ENCODE measurements around the gene WDR7.

WDR7 gene

DNA sequence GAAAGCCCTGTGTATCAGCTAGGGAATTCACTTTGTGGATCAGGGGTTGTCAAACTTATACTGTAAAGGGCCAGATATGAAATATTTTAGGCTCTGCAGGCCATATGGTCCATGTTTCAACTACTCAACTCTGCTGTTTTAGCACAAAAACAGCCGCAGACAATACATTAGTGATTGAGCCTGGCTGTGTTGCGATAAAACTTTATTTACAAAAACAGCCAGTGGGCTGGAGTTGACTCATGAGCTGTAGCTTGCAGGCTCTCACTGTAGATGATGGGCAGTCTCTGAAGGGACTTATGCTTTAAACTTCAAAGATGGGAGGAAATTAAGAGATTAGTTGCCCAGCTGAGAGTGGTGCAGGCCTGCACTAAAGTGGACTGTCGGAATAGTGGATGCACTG lies 33.1 kb downstream of the WDR7 start:
- WGBS, 2 experiments (ENCODE audit: insufficient coverage in 2 of 2): 92 to 100% methylated on average over 1 to 2 of the region's 3 CpGs
- Histone ChIP-seq H3K4me1 (ENCODE audit: control insufficient read depth, insufficient read depth, low read length, poor library complexity, severe bottlenecking) (no peaks in the 10 kb centered on the region), H3K4me3 (ENCODE audit: extremely low read depth, insufficient read depth, low read length, poor library complexity, severe bottlenecking) (no peak overlapping the region), H3K36me3 (ENCODE audit: control insufficient read depth, insufficient read depth, low read length) (no peaks in the 10 kb centered on the region), H3K27ac (ENCODE audit: low read depth, low read length, severe bottlenecking) (no peak overlapping the region), H3K9me3 (ENCODE audit: control insufficient read depth, low read length) (no peaks in the 10 kb centered on the region)

- Histone ChIP-seq H3K4me1 (ENCODE audit: control insufficient read depth, insufficient read depth, low read length, poor library complexity, severe bottlenecking) (no peaks in the 10 kb centered on the region), H3K4me3 (ENCODE audit: extremely low read depth, insufficient read depth, low read length, poor library complexity, severe bottlenecking) (no peak overlapping the region), H3K9me3 (ENCODE audit: control insufficient read depth, low read length) (no peaks in the 10 kb centered on the region), H3K36me3 (ENCODE audit: control insufficient read depth, insufficient read depth, low read length) (no peaks in the 10 kb centered on the region), H3K27ac (ENCODE audit: low read depth, low read length, severe bottlenecking) (no peak overlapping the region)
- no CpG with 5 or more reads among the region's 2 CpGs for WGBS, 2 experiments (ENCODE audit: insufficient coverage in 2 of 2)
Observed at GRCh38 chr18:56691530-56691929, 40.4 kb downstream of the WDR7 start.

DNA sequence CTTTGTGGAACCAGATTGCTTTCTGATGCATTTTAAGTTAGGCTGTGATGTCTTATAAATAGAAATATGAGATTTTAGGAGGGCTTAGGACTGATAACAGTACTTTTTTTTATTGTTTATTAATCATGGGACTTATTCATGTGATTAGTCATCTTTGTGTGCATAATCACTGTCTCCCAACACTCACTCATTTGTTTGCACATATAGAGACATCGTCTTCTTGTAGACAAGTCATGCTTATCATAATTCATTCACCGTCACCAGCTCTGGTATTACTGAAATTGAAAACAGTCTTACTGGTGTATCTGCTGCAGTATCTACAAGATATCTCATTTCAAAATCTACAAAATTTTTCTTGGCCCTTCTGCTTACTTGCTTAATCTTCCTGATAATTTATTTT lies 45.8 kb downstream of the WDR7 start:
- no peaks in the 10 kb centered on the region for H3K9me3 ChIP-seq (ENCODE audit: control insufficient read depth, low read length)
- no peak overlapping the region for H3K27ac ChIP-seq (ENCODE audit: low read depth, low read length, severe bottlenecking)
- 100% methylated on average over 1 of the region's 2 CpGs; no CpG with 5 or more reads in 1 of the 2 experiments for WGBS, 2 experiments (ENCODE audit: insufficient coverage in 2 of 2)
- H3K4me1 ChIP-seq (ENCODE audit: control insufficient read depth, insufficient read depth, low read length, poor library complexity, severe bottlenecking): no peaks in the 10 kb centered on the region
- H3K36me3 ChIP-seq (ENCODE audit: control insufficient read depth, insufficient read depth, low read length): no peaks in the 10 kb centered on the region
- H3K4me3 ChIP-seq (ENCODE audit: extremely low read depth, insufficient read depth, low read length, poor library complexity, severe bottlenecking): no peak overlapping the region

DNA sequence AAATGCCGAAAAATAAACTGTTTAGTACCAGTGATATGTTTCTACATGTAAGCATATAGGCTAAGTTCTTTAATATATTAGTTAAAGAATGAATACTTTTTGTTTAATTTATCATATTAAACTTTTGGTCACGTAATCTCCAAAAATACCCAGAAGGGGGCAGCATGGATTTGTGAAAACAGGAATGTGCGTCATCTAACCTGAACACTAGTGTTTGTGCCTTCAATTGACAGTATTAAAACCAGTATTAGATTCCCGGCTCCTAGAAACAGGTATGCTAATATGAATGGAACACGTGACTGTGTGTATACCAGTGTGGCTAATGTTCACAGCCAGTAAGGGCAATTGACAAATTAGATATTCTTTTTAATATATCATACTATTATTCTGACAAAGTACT lies 51.8 kb downstream of the WDR7 start:
- Histone ChIP-seq H3K4me3 (ENCODE audit: extremely low read depth, insufficient read depth, low read length, poor library complexity, severe bottlenecking) (no peak overlapping the region), H3K9me3 (ENCODE audit: control insufficient read depth, low read length) (no peaks in the 10 kb centered on the region), H3K36me3 (ENCODE audit: control insufficient read depth, insufficient read depth, low read length) (no peaks in the 10 kb centered on the region), H3K27ac (ENCODE audit: low read depth, low read length, severe bottlenecking) (no peak overlapping the region), H3K4me1 (ENCODE audit: control insufficient read depth, insufficient read depth, low read length, poor library complexity, severe bottlenecking) (no peaks in the 10 kb centered on the region)
- 67 to 100% methylated on average over 1 to 2 of the region's 5 CpGs for WGBS, 2 experiments (ENCODE audit: insufficient coverage in 2 of 2)

GRCh38 chr18:56709463-56709862 lies 58.3 kb downstream of the WDR7 start:
- no peaks in the 10 kb centered on the region for H3K4me1 ChIP-seq (ENCODE audit: control insufficient read depth, insufficient read depth, low read length, poor library complexity, severe bottlenecking)
- 67 to 88% methylated on average over 1 of the region's 2 CpGs for WGBS, 2 experiments (ENCODE audit: insufficient coverage in 2 of 2)
- H3K9me3 ChIP-seq (ENCODE audit: control insufficient read depth, low read length): no peaks in the 10 kb centered on the region

GRCh38 chr18:56711708-56712445 lies 60.7 kb downstream of the WDR7 start:
- Histone ChIP-seq H3K36me3 (ENCODE audit: control insufficient read depth, insufficient read depth, low read length) (no peaks in the 10 kb centered on the region), H3K4me3 (ENCODE audit: extremely low read depth, insufficient read depth, low read length, poor library complexity, severe bottlenecking) (no peak overlapping the region), H3K27ac (ENCODE audit: low read depth, low read length, severe bottlenecking) (no peak overlapping the region), H3K4me1 (ENCODE audit: control insufficient read depth, insufficient read depth, low read length, poor library complexity, severe bottlenecking) (no peaks in the 10 kb centered on the region), H3K9me3 (ENCODE audit: control insufficient read depth, low read length) (no peaks in the 10 kb centered on the region)
- 100% methylated on average over 1 of the region's 2 CpGs for WGBS, 2 experiments (ENCODE audit: insufficient coverage in 2 of 2)

More at GRCh38 chr18:56709463-56709862, 58.3 kb downstream of the WDR7 start:
- Histone ChIP-seq H3K27ac (ENCODE audit: low read depth, low read length, severe bottlenecking) (no peak overlapping the region), H3K36me3 (ENCODE audit: control insufficient read depth, insufficient read depth, low read length) (no peaks in the 10 kb centered on the region), H3K4me3 (ENCODE audit: extremely low read depth, insufficient read depth, low read length, poor library complexity, severe bottlenecking) (no peak overlapping the region)

GRCh38 chr18:56712761-56713160 lies 61.6 kb downstream of the WDR7 start:
- WGBS, 2 experiments (ENCODE audit: insufficient coverage in 2 of 2): 80 to 88% methylated on average over 1 of the region's 3 CpGs
- H3K27ac ChIP-seq (ENCODE audit: low read depth, low read length, severe bottlenecking): no peak overlapping the region
- H3K36me3 ChIP-seq (ENCODE audit: control insufficient read depth, insufficient read depth, low read length): no peaks in the 10 kb centered on the region
- no peak overlapping the region for H3K4me3 ChIP-seq (ENCODE audit: extremely low read depth, insufficient read depth, low read length, poor library complexity, severe bottlenecking)
- no peaks in the 10 kb centered on the region for H3K9me3 ChIP-seq (ENCODE audit: control insufficient read depth, low read length)
- no peaks in the 10 kb centered on the region for H3K4me1 ChIP-seq (ENCODE audit: control insufficient read depth, insufficient read depth, low read length, poor library complexity, severe bottlenecking)

DNA sequence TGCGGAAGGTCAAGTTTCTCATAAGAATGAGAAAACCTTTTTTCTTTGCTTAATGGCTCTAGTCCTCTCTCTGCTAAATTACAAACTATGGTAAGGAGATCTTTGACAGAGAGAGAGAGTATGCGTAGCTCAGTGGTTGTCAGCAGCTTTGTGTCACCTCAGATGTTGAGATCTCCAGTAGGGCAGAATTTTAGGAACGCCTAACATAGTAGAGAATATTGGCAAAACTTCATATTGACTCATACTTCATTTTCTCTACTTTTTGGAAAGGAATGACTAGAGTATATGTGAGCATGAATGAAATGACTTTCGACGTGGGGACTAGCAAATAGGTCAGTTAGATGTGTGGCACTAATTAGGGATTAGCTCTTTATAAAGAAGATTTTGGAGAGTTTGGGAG lies 64.0 kb downstream of the WDR7 start:
- H3K4me3 ChIP-seq (ENCODE audit: extremely low read depth, insufficient read depth, low read length, poor library complexity, severe bottlenecking): no peak overlapping the region
- no peaks in the 10 kb centered on the region for H3K4me1 ChIP-seq (ENCODE audit: control insufficient read depth, insufficient read depth, low read length, poor library complexity, severe bottlenecking)
- H3K27ac ChIP-seq (ENCODE audit: low read depth, low read length, severe bottlenecking): no peak overlapping the region
- whole genome bisulfite sequencing, 2 experiments (ENCODE audit: insufficient coverage in 2 of 2): 83 to 95% methylated on average over 2 of the region's 5 CpGs
- no peaks in the 10 kb centered on the region for H3K9me3 ChIP-seq (ENCODE audit: control insufficient read depth, low read length)
- no peaks in the 10 kb centered on the region for H3K36me3 ChIP-seq (ENCODE audit: control insufficient read depth, insufficient read depth, low read length)

DNA sequence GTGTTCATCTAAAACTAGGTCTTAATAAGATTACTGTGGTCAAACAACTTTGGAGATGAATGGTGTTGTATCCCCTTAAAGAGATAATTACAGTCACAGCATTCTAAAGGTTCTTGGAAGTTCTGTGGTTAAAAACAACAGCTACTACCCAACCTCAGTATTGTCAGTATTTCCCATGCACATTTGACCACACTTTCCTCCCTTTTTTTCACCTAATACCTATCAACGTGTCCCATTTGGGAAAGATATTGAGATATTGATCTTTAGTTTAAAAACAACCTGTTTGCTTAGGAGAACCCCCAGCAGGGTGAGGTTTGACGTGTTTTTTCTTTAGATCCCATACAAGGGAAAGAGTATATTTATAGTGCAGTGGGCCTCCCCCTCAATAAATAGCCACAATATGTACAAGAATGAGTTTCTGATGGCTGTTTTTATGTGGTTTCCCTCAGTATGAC lies 65.6 kb downstream of the WDR7 start:
- WGBS, 2 experiments (ENCODE audit: insufficient coverage in 2 of 2): no CpG with 5 or more reads among the region's 2 CpGs
- Histone ChIP-seq H3K4me1 (ENCODE audit: control insufficient read depth, insufficient read depth, low read length, poor library complexity, severe bottlenecking) (no peaks in the 10 kb centered on the region), H3K9me3 (ENCODE audit: control insufficient read depth, low read length) (no peaks in the 10 kb centered on the region), H3K4me3 (ENCODE audit: extremely low read depth, insufficient read depth, low read length, poor library complexity, severe bottlenecking) (no peak overlapping the region), H3K36me3 (ENCODE audit: control insufficient read depth, insufficient read depth, low read length) (no peaks in the 10 kb centered on the region), H3K27ac (ENCODE audit: low read depth, low read length, severe bottlenecking) (no peak overlapping the region)

DNA sequence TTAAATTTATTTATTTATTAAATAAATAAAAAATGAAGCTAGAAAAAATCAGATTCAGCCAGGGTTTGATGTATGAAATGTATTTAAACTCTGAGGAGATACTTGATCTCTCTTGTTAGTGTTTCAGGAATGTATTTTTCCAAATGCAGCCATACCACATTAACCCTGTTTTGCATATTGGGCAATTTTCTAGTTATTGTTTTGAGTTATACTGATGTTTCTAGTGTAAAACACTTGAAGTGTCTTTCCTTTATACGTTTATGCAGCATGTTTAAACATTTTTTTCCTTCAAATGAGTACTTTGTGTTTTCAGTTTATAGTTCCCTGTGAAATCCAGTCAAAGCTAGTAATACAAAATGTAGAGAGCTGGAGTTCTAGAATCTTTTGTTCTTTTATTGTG lies 69.9 kb downstream of the WDR7 start:
- H3K36me3 ChIP-seq (ENCODE audit: control insufficient read depth, insufficient read depth, low read length): no peaks in the 10 kb centered on the region
- no CpG with 5 or more reads among the region's 1 CpG for WGBS, 2 experiments (ENCODE audit: insufficient coverage in 2 of 2)
- H3K27ac ChIP-seq (ENCODE audit: low read depth, low read length, severe bottlenecking): no peak overlapping the region
- H3K9me3 ChIP-seq (ENCODE audit: control insufficient read depth, low read length): no peaks in the 10 kb centered on the region
- no peak overlapping the region for H3K4me3 ChIP-seq (ENCODE audit: extremely low read depth, insufficient read depth, low read length, poor library complexity, severe bottlenecking)
- H3K4me1 ChIP-seq (ENCODE audit: control insufficient read depth, insufficient read depth, low read length, poor library complexity, severe bottlenecking): no peaks in the 10 kb centered on the region

DNA sequence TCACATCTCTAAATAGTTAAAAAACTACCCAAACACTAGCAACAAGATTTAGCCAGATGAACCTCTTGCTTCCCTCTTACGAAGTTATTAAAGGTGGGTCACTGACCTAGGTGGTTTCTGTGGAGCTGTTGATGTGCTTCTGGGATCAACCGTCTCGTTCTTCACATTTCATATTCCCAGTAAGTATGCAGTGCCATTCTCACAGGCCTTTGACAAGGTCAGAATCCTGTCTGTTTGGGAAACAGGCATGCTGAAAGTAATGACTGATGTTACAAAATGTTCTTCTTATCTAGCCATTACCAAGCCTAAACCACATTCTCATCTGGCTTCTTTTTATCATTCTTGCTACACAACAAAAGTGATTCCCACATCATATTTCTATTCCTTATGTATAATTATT lies 70.3 kb downstream of the WDR7 start:
- no peak overlapping the region for H3K27ac ChIP-seq (ENCODE audit: low read depth, low read length, severe bottlenecking)
- no peaks in the 10 kb centered on the region for H3K9me3 ChIP-seq (ENCODE audit: control insufficient read depth, low read length)
- H3K36me3 ChIP-seq (ENCODE audit: control insufficient read depth, insufficient read depth, low read length): no peaks in the 10 kb centered on the region
- no peaks in the 10 kb centered on the region for H3K4me1 ChIP-seq (ENCODE audit: control insufficient read depth, insufficient read depth, low read length, poor library complexity, severe bottlenecking)
- no peak overlapping the region for H3K4me3 ChIP-seq (ENCODE audit: extremely low read depth, insufficient read depth, low read length, poor library complexity, severe bottlenecking)
- no CpG with 5 or more reads among the region's 3 CpGs for WGBS, 2 experiments (ENCODE audit: insufficient coverage in 2 of 2)
